HG03575 (cell line): Measurements from ENCODE around the gene BACE1-AS.
"Not testable (repeated sequence)": the region's sequence is repeated elsewhere in the genome, so short reads cannot be mapped to it uniquely, and the experiment has no call there.

Experiments
- ATAC-seq: cut with Tn5 transposase; IDR thresholded peaks from one replicate; pipeline ENCODE4 v1.9.1; 2021; ENCODE audit not compliant: unreplicated experiment, insufficient number of reproducible peaks, low FRiP score; ENCODE audit errors: extremely low read depth

Gene BACE1-AS

GRCh38 chr11:117315285-117316196 is 24.4 kb downstream of the BACE1-AS start:
- ATAC-seq = no peak

GRCh38 chr11:117316197-117316961 is 25.2 kb downstream of the BACE1-AS start, which contains the start of gene BACE1:
TSS of gene BACE1 (minus strand) at chr11:117316256. CDS start at chr11:117315795, 461 bp downstream.
- no peak for ATAC-seq

GRCh38 chr11:117318738-117319137 is 27.6 kb downstream of the BACE1-AS start:
- ATAC-seq = no peak

GRCh38 chr11:117319214-117319840 is 28.2 kb downstream of the BACE1-AS start:
- ATAC-seq = no peak

GRCh38 chr11:117327255-117327566 is 36.1 kb downstream of the BACE1-AS start:
- not testable (repeated sequence) for ATAC-seq

- peak; percentile 80 for ATAC-seq
Measured at GRCh38 chr11:117327567-117328374, 36.6 kb downstream of the BACE1-AS start, which contains the start of gene CEP164. TSS of gene CEP164 (plus strand) at chr11:117327854. CDS start at chr11:117338587, 10,733 bp downstream.

GRCh38 chr11:117328375-117329010 is 37.3 kb downstream of the BACE1-AS start:
- ATAC-seq = no peak

GRCh38 chr11:117332843-117333242 is 41.7 kb downstream of the BACE1-AS start:
- no peak for ATAC-seq

GRCh38 chr11:117333917-117334316 is 42.8 kb downstream of the BACE1-AS start:
- ATAC-seq = no peak

- ATAC-seq = no peak
Measured at GRCh38 chr11:117334896-117335295, 43.8 kb downstream of the BACE1-AS start.

- ATAC-seq = no peak
Measured at GRCh38 chr11:117335399-117335798, 44.3 kb downstream of the BACE1-AS start.

GRCh38 chr11:117337076-117337475 is 45.9 kb downstream of the BACE1-AS start:
- no peak for ATAC-seq
